BLaER1 treated with 17β-estradiol and CSF1 and Interleukin-3, amounts not matched to agents 10 nM and 100 nM (cell line): ENCODE data around the gene VIM.
"Not testable (repeated sequence)": the region's sequence is repeated elsewhere in the genome, so short reads cannot be mapped to it uniquely, and the experiment has no call there.

Experiments used
- H3K27ac ChIP-seq, 11 experiments: shearing (Covaris generic); formaldehyde crosslinking; 2 replicates each; pipeline ENCODE4 v1.8.1; 2022
- H3K27me3 ChIP-seq, 11 experiments: shearing (Covaris generic); formaldehyde crosslinking; 2 replicates each; pipeline ENCODE4 v1.8.1; 2022
- H3K36me3 ChIP-seq, 11 experiments: shearing (Covaris generic); formaldehyde crosslinking; 2 replicates each; pipeline ENCODE4 v1.8.1; 2022
- H3K4me1 ChIP-seq, 10 experiments: shearing (Covaris generic); formaldehyde crosslinking; 2 replicates each; pipeline ENCODE4 v1.8.1; 2022
- H3K4me2 ChIP-seq, 11 experiments: shearing (Covaris generic); formaldehyde crosslinking; 2 replicates each; pipeline ENCODE4 v1.8.1; 2022
- H3K4me3 ChIP-seq, 10 experiments: shearing (Covaris generic); formaldehyde crosslinking; 2 replicates each; pipeline ENCODE4 v1.8.1; 2022
- H3K9ac ChIP-seq, 11 experiments: shearing (Covaris generic); formaldehyde crosslinking; 2 replicates each; pipeline ENCODE4 v1.8.1; 2022
- H3K9me3 ChIP-seq, 11 experiments: shearing (Covaris generic); formaldehyde crosslinking; replicated peaks in 1 of 11; 2 replicates each; pipeline ENCODE4 v1.8.1; 2022
- H4K20me1 ChIP-seq, 11 experiments: shearing (Covaris generic); formaldehyde crosslinking; 2 replicates each; pipeline ENCODE4 v1.8.1; 2022
- Cebpa-rat ChIP-seq, 11 experiments: shearing (Covaris generic); IDR thresholded peaks; 2 replicates each; pipeline ENCODE4 v1.8.1; 2022

The VIM gene

DNA sequence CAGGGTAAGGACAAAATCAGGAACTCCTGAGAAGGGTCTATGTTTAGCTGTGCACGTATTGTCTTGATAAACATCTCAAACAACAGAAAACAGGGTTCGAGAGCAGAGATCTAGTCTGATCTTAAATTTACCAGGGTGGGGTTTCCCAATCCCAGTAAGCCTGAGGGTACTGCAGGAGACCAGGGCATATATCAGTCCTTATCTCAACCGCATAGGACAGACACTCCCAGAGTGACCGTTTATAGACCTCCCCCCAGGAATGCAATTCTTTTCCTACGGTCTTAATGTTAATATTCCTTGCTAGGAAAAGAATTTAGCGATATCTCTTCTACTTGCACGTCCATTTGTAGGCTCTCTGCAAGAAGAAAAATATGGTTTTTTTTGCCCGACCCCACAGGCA is 35.5 kb downstream of the VIM start:
- peaks cover 0 to 13% (median 0%) of the 10 kb centered on the region in 11 experiments; a peak in 2 of 22 replicates for H3K36me3 ChIP-seq
- no peak for TF ChIP-seq Cebpa-rat (IDR thresholded peaks at IDR 0.05)
- H3K4me3 ChIP-seq: no peak overlapping the region; a peak in 1 of 20 replicates
- H3K9ac ChIP-seq: no peak overlapping the region
- peaks cover 51 to 69% (median 66%) of the 10 kb centered on the region in 11 experiments for H3K9me3 ChIP-seq
- H3K4me2 ChIP-seq: no peak overlapping the region
- no peaks in the 10 kb centered on the region for H3K4me1 ChIP-seq
- no peak overlapping the region for H3K27ac ChIP-seq
- H3K27me3 ChIP-seq: no peaks in the 10 kb centered on the region
- H4K20me1 ChIP-seq: no peaks in the 10 kb centered on the region

DNA sequence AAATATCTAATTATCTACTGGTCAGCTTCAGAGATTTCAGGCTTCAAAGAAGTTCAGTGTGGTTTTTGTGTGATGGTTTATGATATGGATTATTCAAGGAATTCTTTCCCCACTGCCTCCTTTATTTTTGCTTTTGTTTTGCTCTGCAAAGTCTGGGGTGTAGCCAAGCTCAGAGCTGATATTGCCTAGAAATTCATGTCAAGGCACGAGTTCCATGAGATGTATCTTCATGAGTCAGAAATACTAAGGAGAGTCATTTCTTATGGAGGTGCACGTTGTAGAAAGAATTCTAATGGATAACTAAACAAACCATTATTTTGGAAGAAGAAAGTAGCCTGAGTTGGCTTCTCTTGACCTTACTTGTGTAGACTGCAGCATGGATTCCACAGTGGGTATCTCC is 37.4 kb downstream of the VIM start:
- TF ChIP-seq Cebpa-rat (IDR thresholded peaks at IDR 0.05): no peak
- no peaks in the 10 kb centered on the region for H4K20me1 ChIP-seq
- H3K27me3 ChIP-seq: no peaks in the 10 kb centered on the region
- no peaks in the 10 kb centered on the region for H3K4me1 ChIP-seq
- H3K9ac ChIP-seq: no peak overlapping the region
- H3K4me2 ChIP-seq: no peak overlapping the region
- H3K9me3 ChIP-seq: peaks cover 47 to 67% (median 65%) of the 10 kb centered on the region in 11 experiments
- peaks cover 0 to 13% (median 0%) of the 10 kb centered on the region in 11 experiments; a peak in 2 of 22 replicates for H3K36me3 ChIP-seq
- H3K27ac ChIP-seq: no peak overlapping the region
- H3K4me3 ChIP-seq: no peak overlapping the region

DNA sequence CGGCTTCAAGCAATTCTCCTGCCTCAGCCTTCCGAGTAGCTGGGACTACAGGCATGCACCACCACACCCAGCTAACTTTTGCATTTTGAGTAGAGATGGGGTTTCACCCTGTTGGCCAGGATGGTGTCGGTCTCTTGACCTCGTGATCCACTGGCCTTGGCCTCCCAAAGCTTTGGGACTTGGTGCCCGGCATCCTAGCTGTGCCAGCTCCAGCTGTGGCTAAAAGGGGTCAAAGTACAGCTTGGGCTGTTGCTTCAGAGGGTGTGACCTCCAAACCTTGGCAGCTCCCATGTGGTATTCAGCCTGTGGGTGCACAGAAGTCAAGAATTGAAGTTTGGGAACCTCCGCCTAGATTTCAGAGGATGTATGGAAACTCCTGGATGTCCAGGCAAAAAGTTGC is 38.5 kb downstream of the VIM start:
- not testable (repeated sequence) for H3K4me2 ChIP-seq, H3K4me1 ChIP-seq, H4K20me1 ChIP-seq, H3K9ac ChIP-seq, H3K27me3 ChIP-seq, H3K27ac ChIP-seq, H3K4me3 ChIP-seq
- Histone ChIP-seq H3K36me3 (peaks cover 0 to 13% (median 0%) of the 10 kb centered on the region in 11 experiments; a peak in 2 of 22 replicates), H3K9me3 (peaks cover 36 to 56% (median 54%) of the 10 kb centered on the region in 11 experiments)

DNA sequence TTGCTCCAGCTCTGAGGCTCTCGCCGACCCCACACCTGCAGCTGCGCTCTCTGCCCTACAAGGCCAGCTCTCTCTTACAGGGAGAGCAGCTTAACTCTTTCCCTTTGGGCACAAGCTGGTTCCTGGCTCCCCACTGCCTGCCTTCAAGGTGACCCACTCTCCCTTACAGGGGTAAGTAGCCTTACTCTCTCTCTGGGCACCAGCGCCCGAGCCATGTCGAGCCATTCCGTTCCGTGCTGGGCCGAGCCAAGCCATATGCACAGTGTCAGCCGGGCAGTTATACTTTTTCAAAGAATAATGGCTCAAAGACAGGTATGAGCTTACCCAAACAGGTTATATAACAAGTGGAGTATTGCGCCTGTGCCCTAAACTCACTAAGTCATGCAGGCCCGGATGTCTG is 44.6 kb downstream of the VIM start:
- H3K36me3 ChIP-seq: no peaks in the 10 kb centered on the region
- H3K27me3 ChIP-seq: no peaks in the 10 kb centered on the region
- no peak overlapping the region for H3K4me2 ChIP-seq
- TF ChIP-seq Cebpa-rat (IDR thresholded peaks at IDR 0.05): no peak
- no peak overlapping the region for H3K4me3 ChIP-seq
- H4K20me1 ChIP-seq: no peaks in the 10 kb centered on the region
- no peaks in the 10 kb centered on the region for H3K4me1 ChIP-seq
- H3K9ac ChIP-seq: no peak overlapping the region
- H3K27ac ChIP-seq: no peak overlapping the region
- H3K9me3 ChIP-seq: peaks cover 13 to 24% (median 21%) of the 10 kb centered on the region in 11 experiments

DNA sequence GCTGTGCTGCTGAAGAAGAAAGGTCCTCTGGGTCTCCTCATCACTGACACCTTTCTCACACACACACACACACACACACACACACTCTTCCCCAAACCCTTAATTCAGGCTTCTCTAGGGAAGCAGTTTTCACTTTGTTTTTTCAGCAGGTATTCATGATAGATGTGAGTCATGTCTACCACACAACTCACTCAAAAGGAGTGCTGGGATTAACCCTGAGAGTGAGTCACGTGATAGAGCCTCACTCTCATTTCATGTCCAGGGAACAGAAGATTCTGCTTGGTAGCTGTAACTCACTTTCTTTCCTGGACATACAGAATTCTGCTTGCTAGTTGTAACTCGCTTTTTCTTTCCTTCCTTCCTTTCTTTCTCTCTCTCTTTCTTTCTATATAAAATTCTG is 45.4 kb downstream of the VIM start:
- no peak overlapping the region for H3K4me3 ChIP-seq
- no peak overlapping the region for H3K9ac ChIP-seq
- no peaks in the 10 kb centered on the region for H3K4me1 ChIP-seq
- no peaks in the 10 kb centered on the region for H4K20me1 ChIP-seq
- H3K36me3 ChIP-seq: no peaks in the 10 kb centered on the region
- no peaks in the 10 kb centered on the region for H3K27me3 ChIP-seq
- no peak overlapping the region for H3K27ac ChIP-seq
- no peak for TF ChIP-seq Cebpa-rat (IDR thresholded peaks at IDR 0.05)
- peaks cover 19 to 32% (median 25%) of the 10 kb centered on the region in 11 experiments for H3K9me3 ChIP-seq
- no peak overlapping the region for H3K4me2 ChIP-seq

DNA sequence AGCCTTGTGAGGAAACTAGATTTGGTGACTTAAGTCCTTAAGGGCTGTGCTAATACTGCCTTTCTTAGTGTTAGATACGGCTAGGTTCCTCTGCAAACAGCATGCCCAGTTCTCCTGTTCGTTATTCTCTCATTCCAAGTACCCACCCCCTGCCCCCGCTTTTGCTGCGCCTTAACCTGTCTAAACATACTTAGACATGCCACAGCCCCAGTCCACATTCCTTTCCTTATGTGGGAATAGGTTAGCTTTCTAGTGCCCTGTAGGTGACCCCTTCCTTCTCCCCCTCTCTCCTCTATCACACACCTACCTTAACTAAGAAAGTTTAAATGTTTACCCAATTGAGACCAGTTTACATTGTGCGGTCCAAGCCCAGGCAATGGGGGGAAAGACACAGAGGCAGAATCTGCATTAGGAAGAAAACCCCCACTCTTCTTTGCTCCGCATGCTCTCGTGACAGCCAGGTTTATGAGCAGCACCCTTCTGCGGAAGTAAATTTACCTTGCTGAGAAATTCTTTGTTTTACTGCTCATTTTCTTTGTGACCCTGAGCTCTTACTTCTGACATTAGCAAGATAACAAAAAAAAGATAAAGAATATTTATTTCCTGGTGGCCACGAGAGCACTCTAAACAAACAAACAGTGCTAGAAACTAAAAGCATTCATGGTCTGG is 48.8 kb downstream of the VIM start:
- peaks cover 29 to 53% (median 39%) of the 10 kb centered on the region in 11 experiments for H3K9me3 ChIP-seq
- H4K20me1 ChIP-seq: no peaks in the 10 kb centered on the region
- H3K4me2 ChIP-seq: no peak overlapping the region
- H3K4me3 ChIP-seq: no peak overlapping the region
- H3K27ac ChIP-seq: no peak overlapping the region
- H3K27me3 ChIP-seq: no peaks in the 10 kb centered on the region
- H3K9ac ChIP-seq: no peak overlapping the region
- H3K4me1 ChIP-seq: no peaks in the 10 kb centered on the region
- no peaks in the 10 kb centered on the region for H3K36me3 ChIP-seq
- TF ChIP-seq Cebpa-rat (IDR thresholded peaks at IDR 0.05): no peak

- H4K20me1 ChIP-seq: no peaks in the 10 kb centered on the region
- peaks cover 0 to 4% (median 0%) of the 10 kb centered on the region in 11 experiments; a peak in 1 of 22 replicates for H3K36me3 ChIP-seq
- H3K27ac ChIP-seq: no peak overlapping the region
- no peaks in the 10 kb centered on the region for H3K4me1 ChIP-seq
- TF ChIP-seq Cebpa-rat (IDR thresholded peaks at IDR 0.05): no peak
- H3K9ac ChIP-seq: no peak overlapping the region
- no peak overlapping the region for H3K4me2 ChIP-seq
- H3K4me3 ChIP-seq: no peak overlapping the region
- H3K27me3 ChIP-seq: no peaks in the 10 kb centered on the region
- peaks cover 46 to 71% (median 57%) of the 10 kb centered on the region in 11 experiments for H3K9me3 ChIP-seq
Observed at GRCh38 chr10:17278607-17279240, 50.7 kb downstream of the VIM start.

DNA sequence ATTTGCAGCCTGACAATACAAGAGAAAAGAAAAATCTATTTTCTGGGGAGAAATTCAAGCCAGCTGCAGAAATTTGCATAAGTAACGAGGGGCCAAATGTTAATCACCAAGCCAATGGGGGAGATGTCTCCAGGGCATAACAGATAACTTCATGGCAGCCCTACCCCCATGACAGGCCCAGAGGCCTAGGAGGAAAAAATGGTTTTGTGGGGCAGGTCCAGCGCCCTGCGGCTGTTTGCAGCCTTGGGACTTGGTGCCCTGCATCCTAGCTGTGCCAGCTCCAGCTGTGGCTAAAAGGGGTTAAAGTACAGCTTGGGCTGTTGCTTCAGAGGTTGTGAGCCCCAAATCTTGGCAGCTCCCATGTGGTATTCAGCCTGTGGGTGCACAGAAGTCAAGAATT is 54.3 kb downstream of the VIM start:
- no peak overlapping the region for H3K27ac ChIP-seq

GRCh38 chr10:17286562-17287550 is 58.8 kb downstream of the VIM start:
- Histone ChIP-seq H3K27me3 (no peaks in the 10 kb centered on the region), H3K9ac (no peak overlapping the region), H4K20me1 (no peaks in the 10 kb centered on the region), H3K36me3 (peaks cover 0 to 4% (median 0%) of the 10 kb centered on the region in 11 experiments; a peak in 1 of 22 replicates), H3K4me3 (no peak overlapping the region), H3K9me3 (peaks cover 32 to 41% (median 37%) of the 10 kb centered on the region in 11 experiments), H3K27ac (no peak overlapping the region), H3K4me2 (no peak overlapping the region), H3K4me1 (no peaks in the 10 kb centered on the region)
- TF ChIP-seq Cebpa-rat (IDR thresholded peaks at IDR 0.05): no peak

More for the DNA sequence above, 54.3 kb downstream of the VIM start:
- peaks cover 51 to 74% (median 61%) of the 10 kb centered on the region in 11 experiments for H3K9me3 ChIP-seq
- no peaks in the 10 kb centered on the region for H3K4me1 ChIP-seq
- H3K36me3 ChIP-seq: peaks cover 0 to 4% (median 0%) of the 10 kb centered on the region in 11 experiments; a peak in 1 of 22 replicates
- H3K27me3 ChIP-seq: no peaks in the 10 kb centered on the region
- TF ChIP-seq Cebpa-rat (IDR thresholded peaks at IDR 0.05): no peak
- H4K20me1 ChIP-seq: no peaks in the 10 kb centered on the region
- no peak overlapping the region for H3K4me2 ChIP-seq
- H3K4me3 ChIP-seq: no peak overlapping the region
- H3K9ac ChIP-seq: no peak overlapping the region
